Activated T-helper 1 cell treated with anti-CD3 and anti-CD28 coated beads, Interleukin-2, amount 50 U/mL, for 16 hours (primary cell): ENCODE results near the gene STAB1.

ENCODE experiments used
- DNase-seq, 2 donors: peaks; one replicate each; pipeline ENCODE4 v3.0.0-alpha.2; 2020; ENCODE audit warnings: low read depth in 1 of 2, low spot score in 1 of 2

The STAB1 gene

GRCh38 chr3:52506266-52506966 lies 11.3 kb downstream of the STAB1 start:
- no peak for DNase-seq

GRCh38 chr3:52507359-52507758 lies 12.2 kb downstream of the STAB1 start:
- no peak for DNase-seq

DNA sequence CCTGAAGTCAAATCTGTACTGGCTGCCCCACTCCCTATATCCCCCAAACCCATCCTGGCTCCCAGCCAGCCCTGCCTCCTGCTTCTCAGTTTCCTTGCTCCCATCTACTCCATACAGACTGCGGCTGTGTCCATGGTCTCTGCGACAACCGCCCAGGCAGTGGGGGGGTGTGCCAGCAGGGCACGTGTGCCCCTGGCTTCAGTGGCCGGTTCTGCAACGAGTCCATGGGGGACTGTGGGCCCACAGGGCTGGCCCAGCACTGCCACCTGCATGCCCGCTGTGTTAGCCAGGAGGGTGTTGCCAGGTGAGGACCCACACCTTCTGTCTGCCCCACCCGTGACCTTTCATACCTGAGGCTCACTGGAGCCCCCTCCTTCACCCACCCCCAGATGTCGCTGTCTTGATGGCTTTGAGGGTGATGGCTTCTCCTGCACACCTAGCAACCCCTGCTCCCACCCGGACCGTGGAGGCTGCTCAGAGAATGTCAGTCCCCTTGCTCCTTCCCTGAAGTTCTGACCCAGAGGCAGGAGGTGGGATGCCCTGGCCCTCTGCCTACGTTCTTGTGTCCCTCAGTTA lies 14.7 kb downstream of the STAB1 start:
- no peak for DNase-seq

GRCh38 chr3:52511509-52511908 lies 16.4 kb downstream of the STAB1 start:
- DNase-seq = no peak

GRCh38 chr3:52512105-52512504 lies 17.0 kb downstream of the STAB1 start:
- no peak for DNase-seq

GRCh38 chr3:52512727-52513126 lies 17.6 kb downstream of the STAB1 start:
- no peak for DNase-seq

DNA sequence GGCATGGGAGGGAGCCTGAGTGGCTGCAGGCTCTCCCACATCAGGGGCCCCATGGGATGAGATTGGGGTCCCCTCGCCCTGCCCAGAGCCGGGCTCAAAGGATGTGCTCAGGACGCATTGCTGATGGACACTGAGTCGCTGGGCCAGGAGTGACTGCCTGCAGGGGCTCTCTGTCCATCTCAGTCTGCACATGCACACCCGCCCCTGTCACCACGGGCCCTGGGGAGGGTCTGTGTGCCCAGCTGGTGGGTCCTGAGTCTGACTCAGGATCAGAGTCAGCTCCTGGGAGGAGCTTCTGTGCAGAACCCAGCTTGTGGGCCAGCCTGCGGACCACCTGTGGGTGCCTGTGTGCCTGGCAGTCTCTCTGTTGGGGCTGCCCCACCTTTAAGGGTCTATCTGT lies 18.1 kb downstream of the STAB1 start:
- no peak for DNase-seq

DNA sequence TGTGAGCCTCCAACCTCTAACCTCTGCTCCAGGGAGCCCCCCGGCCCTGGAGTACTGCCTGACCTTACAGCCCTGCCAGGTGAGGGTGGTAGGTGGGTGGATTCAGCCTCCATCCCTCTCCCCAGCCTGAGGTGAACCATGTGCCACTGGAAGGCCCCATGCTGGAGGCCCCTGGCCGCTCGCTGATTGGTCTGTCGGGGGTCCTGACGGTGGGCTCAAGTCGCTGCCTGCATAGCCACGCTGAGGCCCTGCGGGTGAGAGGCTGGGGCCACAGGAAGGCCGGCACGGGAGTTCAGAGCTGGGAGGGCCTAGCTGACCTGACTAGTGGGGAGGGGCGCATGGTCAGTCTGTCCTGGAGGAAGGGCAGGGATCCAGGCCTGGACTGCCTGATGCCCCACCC lies 19.4 kb downstream of the STAB1 start:
- no peak for DNase-seq

DNA sequence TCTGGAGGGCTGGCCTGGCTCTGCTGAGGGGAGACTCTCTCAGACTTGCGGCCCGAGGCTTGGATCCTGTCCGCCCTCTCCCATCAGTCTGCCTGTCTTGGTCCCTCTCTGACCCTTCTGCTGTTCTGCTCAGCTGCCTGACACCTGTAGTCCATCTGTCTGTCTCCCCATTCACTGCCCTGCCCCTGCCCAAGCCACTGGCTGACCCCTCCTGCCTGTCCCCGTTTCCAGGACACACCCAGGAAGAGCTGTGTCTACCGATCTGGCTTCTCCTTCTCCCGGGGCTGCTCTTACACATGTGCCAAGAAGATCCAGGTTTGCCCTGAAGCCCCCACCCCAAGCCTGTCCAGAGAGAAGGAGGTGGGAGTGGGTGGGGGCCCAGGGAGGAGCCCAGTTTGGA lies 20.1 kb downstream of the STAB1 start:
- no peak for DNase-seq

- DNase-seq = no peak
Observed at GRCh38 chr3:52516509-52517195, 21.5 kb downstream of the STAB1 start.

GRCh38 chr3:52517796-52518722 lies 22.9 kb downstream of the STAB1 start:
- DNase-seq = no peak

DNA sequence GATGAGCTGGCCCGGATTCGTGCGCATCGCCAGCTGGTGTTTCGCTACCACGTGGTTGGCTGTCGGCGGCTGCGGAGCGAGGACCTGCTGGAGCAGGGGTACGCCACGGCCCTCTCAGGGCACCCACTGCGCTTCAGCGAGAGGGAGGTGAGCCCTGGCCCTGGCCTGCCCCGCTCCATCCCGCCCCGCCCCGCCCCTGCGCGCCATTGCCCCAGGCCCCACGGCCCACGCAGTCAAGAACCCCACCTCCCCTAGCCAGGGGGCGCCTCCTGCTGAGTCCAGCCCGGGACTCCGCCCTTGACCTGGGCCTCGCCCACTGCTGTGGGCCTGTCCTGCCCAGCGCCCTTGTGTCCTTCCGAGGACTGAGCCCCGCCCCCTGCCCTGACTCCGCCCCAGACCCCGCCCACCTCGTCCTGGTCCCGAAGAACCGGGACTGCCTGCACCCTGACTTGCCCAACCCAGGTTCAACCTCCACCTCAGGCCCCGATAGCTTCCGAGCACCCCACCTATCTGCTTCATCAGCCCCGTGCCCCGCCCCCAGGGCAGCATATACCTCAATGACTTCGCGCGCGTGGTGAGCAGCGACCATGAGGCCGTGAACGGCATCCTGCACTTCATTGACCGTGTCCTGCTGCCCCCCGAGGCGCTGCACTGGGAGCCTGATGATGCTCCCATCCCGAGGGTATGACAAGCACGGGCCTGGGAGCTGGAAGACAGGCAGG lies 23.7 kb downstream of the STAB1 start:
- DNase-seq = no peak

- no peak for DNase-seq
Observed at GRCh38 chr3:52519445-52520140, 24.5 kb downstream of the STAB1 start.

GRCh38 chr3:52520141-52520667 lies 25.1 kb downstream of the STAB1 start:
- DNase-seq = no peak

GRCh38 chr3:52520716-52521487 lies 25.8 kb downstream of the STAB1 start:
- no peak for DNase-seq

GRCh38 chr3:52521488-52521824 lies 26.3 kb downstream of the STAB1 start:
- DNase-seq = no peak

GRCh38 chr3:52521881-52522650 lies 26.9 kb downstream of the STAB1 start:
- no peak for DNase-seq

DNA sequence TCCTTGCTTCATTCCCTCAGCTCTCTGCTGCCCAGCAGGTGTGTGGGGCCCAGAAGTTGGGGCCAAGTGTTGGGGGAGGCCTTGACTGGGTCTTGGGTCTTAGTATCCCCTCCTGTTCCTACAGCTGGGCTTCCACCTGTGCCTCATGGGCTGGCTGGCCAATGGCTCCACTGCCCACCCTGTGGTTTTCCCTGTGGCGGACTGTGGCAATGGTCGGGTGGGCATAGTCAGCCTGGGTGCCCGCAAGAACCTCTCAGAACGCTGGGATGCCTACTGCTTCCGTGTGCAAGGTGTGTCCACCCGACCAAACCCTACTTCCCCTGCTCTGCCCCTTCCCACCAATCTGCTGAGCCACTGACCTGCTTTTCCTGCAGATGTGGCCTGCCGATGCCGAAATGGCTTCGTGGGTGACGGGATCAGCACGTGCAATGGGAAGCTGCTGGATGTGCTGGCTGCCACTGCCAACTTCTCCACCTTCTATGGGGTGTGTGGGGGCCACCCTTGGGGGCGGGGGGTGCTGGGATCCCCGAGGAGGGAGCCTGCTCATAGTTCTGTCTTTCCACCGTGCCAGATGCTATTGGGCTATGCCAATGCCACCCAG lies 27.6 kb downstream of the STAB1 start:
- DNase-seq = no peak
